HG03280 (cell line): ENCODE results near the gene BRME1.

ENCODE experiments used
- ATAC-seq: cut with Tn5 transposase; IDR thresholded peaks from one replicate; pipeline ENCODE4 v1.9.1; 2021; ENCODE audit warnings: mild to moderate bottlenecking, moderate library complexity; ENCODE audit not compliant: unreplicated experiment

BRME1 gene

GRCh38 chr19:13888281-13888680, 17.6 kb downstream of the BRME1 start:
- ATAC-seq: no peak

GRCh38 chr19:13887517-13887916, 18.4 kb downstream of the BRME1 start:
- ATAC-seq: no peak

GRCh38 chr19:13887018-13887436, 18.9 kb downstream of the BRME1 start:
- ATAC-seq: no peak

- ATAC-seq: no peak
Observed at GRCh38 chr19:13885826-13886365, 20.0 kb downstream of the BRME1 start.

GRCh38 chr19:13884726-13885591, 21.0 kb downstream of the BRME1 start:
- ATAC-seq: no peak

- ATAC-seq: no peak
Observed at GRCh38 chr19:13883516-13884064, 22.3 kb downstream of the BRME1 start.

- no peak for ATAC-seq
Observed at GRCh38 chr19:13882836-13883235, 23.1 kb downstream of the BRME1 start.

- no peak for ATAC-seq
Observed at GRCh38 chr19:13882419-13882795, 23.5 kb downstream of the BRME1 start.

GRCh38 chr19:13881692-13882418, 24.1 kb downstream of the BRME1 start:
- no peak for ATAC-seq

- no peak for ATAC-seq
Observed at GRCh38 chr19:13881251-13881691, 24.6 kb downstream of the BRME1 start.

GRCh38 chr19:13880059-13881043, 25.6 kb downstream of the BRME1 start:
- peak; percentile 90 for ATAC-seq

- no peak for ATAC-seq
Observed at GRCh38 chr19:13877303-13877702, 28.6 kb downstream of the BRME1 start.

- ATAC-seq: no peak
Observed at GRCh38 chr19:13876834-13877233, 29.1 kb downstream of the BRME1 start, which contains the start of gene NANOS3. Gene NANOS3 (plus strand): TSS chr19:13877134. CDS start chr19:13877249, 115 bp downstream.

- ATAC-seq: no peak
Observed at GRCh38 chr19:13875824-13876223, 30.1 kb downstream of the BRME1 start.

- no peak for ATAC-seq
Observed at GRCh38 chr19:13873834-13874515, 31.9 kb downstream of the BRME1 start.

GRCh38 chr19:13872695-13873389, 33.1 kb downstream of the BRME1 start:
- ATAC-seq: no peak

GRCh38 chr19:13872339-13872694, 33.6 kb downstream of the BRME1 start:
- no peak for ATAC-seq

- no peak for ATAC-seq
Observed at GRCh38 chr19:13870873-13871272, 35.0 kb downstream of the BRME1 start.

- ATAC-seq: no peak
Observed at GRCh38 chr19:13869281-13869680, 36.6 kb downstream of the BRME1 start.
